Osteoblast (primary cell): ENCODE results near the gene SMIM36. TPM values are rescaled to one million over a fixed set of nuclear protein-coding genes. Genes with fewer than 3 reads are reported as not detected.
"Not testable (repeated sequence)": the region's sequence is repeated elsewhere in the genome, so short reads cannot be mapped to it uniquely, and the experiment has no call there.

Experiments
- DNase-seq: peaks from one replicate; pipeline ENCODE4 v3.0.0; 2011; ENCODE audit warnings: low spot score, mixed read lengths; ENCODE audit not compliant: insufficient read length; ENCODE audit errors: missing footprints
- H2AFZ ChIP-seq: 2 replicates; pipeline ENCODE4 v1.6.0; 2011; ENCODE audit warnings: mild to moderate bottlenecking, low read length
- H3K27ac ChIP-seq: 2 replicates; pipeline ENCODE4 v1.5.1; 2011; ENCODE audit warnings: mild to moderate bottlenecking, low read depth, low read length, moderate library complexity
- H3K27me3 ChIP-seq: 2 replicates; pipeline ENCODE4 v1.6.0; 2012; ENCODE audit warnings: mild to moderate bottlenecking, control low read depth, inconsistent platforms, low read length, moderate library complexity; ENCODE audit not compliant: insufficient read depth
- H3K36me3 ChIP-seq: 2 replicates; pipeline ENCODE4 v1.5.1; 2011; ENCODE audit warnings: mild to moderate bottlenecking, low read length, control low read depth, moderate library complexity; ENCODE audit not compliant: insufficient read depth
- H3K4me1 ChIP-seq: 2 replicates; pipeline ENCODE4 v1.5.1; 2011; ENCODE audit warnings: mild to moderate bottlenecking, low read length, control low read depth, moderate library complexity; ENCODE audit not compliant: insufficient read depth
- H3K4me2 ChIP-seq: 2 replicates; pipeline ENCODE4 v1.6.0; 2011; ENCODE audit warnings: mild to moderate bottlenecking, low read length; ENCODE audit not compliant: insufficient read depth
- H3K4me3 ChIP-seq: fragments of 200-600 bp; sonication (generic); 3 replicates; pipeline ENCODE4 v1.5.1; 2012; ENCODE audit warnings: mild to moderate bottlenecking, low read length, inconsistent platforms; ENCODE audit not compliant: insufficient read depth
- H3K79me2 ChIP-seq: 2 replicates; pipeline ENCODE4 v1.6.0; 2012; ENCODE audit warnings: mild to moderate bottlenecking, low read length, control low read depth, inconsistent platforms; ENCODE audit not compliant: insufficient read depth
- H3K9me3 ChIP-seq: 2 replicates; pipeline ENCODE4 v1.5.1; 2011; ENCODE audit warnings: low read depth, low read length, control low read depth
- H4K20me1 ChIP-seq: 2 replicates; pipeline ENCODE4 v1.6.0; 2012; ENCODE audit warnings: mild to moderate bottlenecking, low read length, control low read depth; ENCODE audit not compliant: insufficient read depth
- total RNA-seq: library from RNA; depleted of rRNA; stranded (reverse); fragments of >200 nt; gene quantifications from 2 replicates; pipeline ENCODE4 v1.2.3, GENCODE V29; 2012
- TF ChIP-seq, protein P1 (sequence below): IDR thresholded peaks from 2 replicates; pipeline ENCODE4 v1.5.1; 2011; ENCODE audit warnings: mild to moderate bottlenecking, low read depth, low read length, moderate library complexity; ENCODE audit errors: extremely low read depth

The SMIM36 gene
- total RNA-seq, 1 donor, result not detected

DNA sequence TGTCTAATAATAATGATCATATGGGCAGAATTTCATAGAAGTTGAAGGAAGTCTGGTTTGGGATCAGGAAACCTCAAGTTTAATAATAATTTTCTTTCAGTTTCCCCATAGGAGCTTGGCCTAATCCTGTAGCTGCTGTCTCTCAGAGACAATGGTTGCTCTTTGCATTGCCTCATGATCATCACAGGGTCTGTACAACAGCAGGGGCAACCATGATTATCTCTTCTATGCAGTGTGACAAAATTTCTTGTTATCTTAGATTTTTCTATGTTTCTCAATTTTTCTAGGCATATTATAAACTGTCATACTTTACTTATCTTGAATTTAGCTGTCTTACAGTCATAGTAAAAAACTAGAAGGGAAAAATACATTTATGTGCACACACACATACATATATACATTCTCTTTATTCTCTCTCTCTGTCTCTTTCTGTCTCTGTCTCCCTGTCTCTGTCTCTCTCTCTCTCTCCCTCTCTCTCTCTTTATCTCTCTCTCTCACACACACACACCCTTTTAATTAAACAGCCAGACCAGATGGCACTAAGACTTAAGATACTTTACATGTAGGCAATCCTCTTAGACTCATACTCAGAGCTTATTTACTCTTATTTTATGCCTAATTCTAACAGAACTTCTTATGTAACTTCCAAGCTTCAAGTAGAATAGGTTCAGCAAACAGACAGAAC is 30.5 kb downstream of the SMIM36 start:
- Histone ChIP-seq H2AFZ (no peak overlapping the region), H3K27ac (no peak overlapping the region), H3K4me2 (no peak overlapping the region), H3K36me3 (no peaks in the 10 kb centered on the region), H3K27me3 (no peaks in the 10 kb centered on the region), H3K9me3 (no peaks in the 10 kb centered on the region), H3K4me1 (no peaks in the 10 kb centered on the region), H3K79me2 (no peaks in the 10 kb centered on the region), H3K4me3 (no peak overlapping the region), H4K20me1 (no peaks in the 10 kb centered on the region)
- TF ChIP-seq, protein P1, sequence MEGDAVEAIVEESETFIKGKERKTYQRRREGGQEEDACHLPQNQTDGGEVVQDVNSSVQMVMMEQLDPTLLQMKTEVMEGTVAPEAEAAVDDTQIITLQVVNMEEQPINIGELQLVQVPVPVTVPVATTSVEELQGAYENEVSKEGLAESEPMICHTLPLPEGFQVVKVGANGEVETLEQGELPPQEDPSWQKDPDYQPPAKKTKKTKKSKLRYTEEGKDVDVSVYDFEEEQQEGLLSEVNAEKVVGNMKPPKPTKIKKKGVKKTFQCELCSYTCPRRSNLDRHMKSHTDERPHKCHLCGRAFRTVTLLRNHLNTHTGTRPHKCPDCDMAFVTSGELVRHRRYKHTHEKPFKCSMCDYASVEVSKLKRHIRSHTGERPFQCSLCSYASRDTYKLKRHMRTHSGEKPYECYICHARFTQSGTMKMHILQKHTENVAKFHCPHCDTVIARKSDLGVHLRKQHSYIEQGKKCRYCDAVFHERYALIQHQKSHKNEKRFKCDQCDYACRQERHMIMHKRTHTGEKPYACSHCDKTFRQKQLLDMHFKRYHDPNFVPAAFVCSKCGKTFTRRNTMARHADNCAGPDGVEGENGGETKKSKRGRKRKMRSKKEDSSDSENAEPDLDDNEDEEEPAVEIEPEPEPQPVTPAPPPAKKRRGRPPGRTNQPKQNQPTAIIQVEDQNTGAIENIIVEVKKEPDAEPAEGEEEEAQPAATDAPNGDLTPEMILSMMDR, result no peak
- no peak for DNase-seq

DNA sequence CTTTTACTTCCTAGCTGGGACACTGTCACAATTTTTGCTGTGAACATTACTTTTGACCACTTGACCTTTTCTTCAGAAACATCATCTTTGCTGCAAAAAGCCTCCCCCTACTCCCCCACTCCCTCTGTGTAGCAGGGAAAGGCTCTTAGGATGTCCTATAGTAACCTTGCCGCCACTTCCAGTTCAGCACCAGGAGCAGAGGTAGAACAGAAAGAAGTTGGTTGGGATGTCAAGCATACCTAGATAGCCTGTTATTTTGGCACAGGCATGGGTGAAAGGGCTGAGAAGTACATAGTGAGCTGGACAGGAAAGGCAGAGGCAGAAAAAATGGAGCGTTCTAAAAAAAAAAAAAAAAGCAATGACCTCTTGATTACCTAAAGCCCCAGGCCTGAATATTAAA is 31.3 kb downstream of the SMIM36 start:
- Histone ChIP-seq H3K36me3 (no peaks in the 10 kb centered on the region), H3K4me2 (no peak overlapping the region), H3K79me2 (no peaks in the 10 kb centered on the region), H3K27ac (no peak overlapping the region), H2AFZ (no peak overlapping the region), H3K4me3 (no peak overlapping the region), H4K20me1 (no peaks in the 10 kb centered on the region), H3K4me1 (no peaks in the 10 kb centered on the region), H3K27me3 (no peaks in the 10 kb centered on the region), H3K9me3 (no peaks in the 10 kb centered on the region)
- DNase-seq, result no peak
- TF ChIP-seq, protein P1, result no peak

DNA sequence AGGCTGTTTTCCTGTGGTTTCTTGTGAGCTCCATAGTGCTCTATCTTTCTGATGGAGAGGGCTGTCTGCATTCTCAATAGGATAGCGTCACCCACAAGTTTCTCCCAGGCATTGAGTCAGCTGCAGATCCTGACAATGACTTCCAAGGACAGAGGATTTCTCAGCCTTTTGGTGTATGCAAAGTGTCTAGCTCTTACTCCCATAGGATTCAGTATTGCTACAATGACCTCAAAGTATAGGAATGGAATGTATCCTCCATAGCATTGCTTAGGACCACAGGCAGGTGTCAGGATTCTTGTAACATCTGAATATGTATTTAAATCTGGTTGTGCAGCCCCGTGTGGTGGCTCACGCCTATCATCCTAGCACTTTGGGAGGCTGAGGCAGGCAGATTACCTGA is 32.3 kb downstream of the SMIM36 start:
- no peaks in the 10 kb centered on the region for H3K79me2 ChIP-seq
- H3K27ac ChIP-seq, result no peak overlapping the region
- no peaks in the 10 kb centered on the region for H3K4me1 ChIP-seq
- no peaks in the 10 kb centered on the region for H3K36me3 ChIP-seq
- no peak overlapping the region for H2AFZ ChIP-seq
- DNase-seq, result no peak
- TF ChIP-seq, protein P1, result no peak
- H4K20me1 ChIP-seq, result no peaks in the 10 kb centered on the region
- no peak overlapping the region for H3K4me3 ChIP-seq
- H3K4me2 ChIP-seq, result no peak overlapping the region
- H3K9me3 ChIP-seq, result no peaks in the 10 kb centered on the region
- H3K27me3 ChIP-seq, result no peaks in the 10 kb centered on the region

DNA sequence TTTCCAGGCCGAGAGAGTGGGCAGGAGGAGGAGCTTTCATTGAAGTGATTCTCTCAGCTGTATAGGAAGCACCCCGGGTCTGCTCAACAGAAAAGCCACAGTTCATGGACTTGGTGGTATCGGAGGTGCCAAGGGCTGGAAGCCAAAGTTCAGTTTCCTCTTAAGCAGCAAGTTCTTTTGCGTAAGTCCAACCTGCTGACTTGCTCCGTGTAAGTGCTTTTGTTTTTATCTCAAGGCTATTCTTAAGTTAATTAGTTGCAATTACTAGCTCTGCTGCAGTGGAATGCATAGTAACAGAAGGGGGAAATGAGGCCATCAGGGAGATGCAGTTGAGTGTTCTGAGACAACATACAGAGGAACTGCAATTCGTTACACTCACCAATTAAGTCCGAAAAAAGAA is 44.6 kb downstream of the SMIM36 start:
- H3K4me3 ChIP-seq, result no peak overlapping the region
- DNase-seq, result no peak
- TF ChIP-seq, protein P1, result no peak

DNA sequence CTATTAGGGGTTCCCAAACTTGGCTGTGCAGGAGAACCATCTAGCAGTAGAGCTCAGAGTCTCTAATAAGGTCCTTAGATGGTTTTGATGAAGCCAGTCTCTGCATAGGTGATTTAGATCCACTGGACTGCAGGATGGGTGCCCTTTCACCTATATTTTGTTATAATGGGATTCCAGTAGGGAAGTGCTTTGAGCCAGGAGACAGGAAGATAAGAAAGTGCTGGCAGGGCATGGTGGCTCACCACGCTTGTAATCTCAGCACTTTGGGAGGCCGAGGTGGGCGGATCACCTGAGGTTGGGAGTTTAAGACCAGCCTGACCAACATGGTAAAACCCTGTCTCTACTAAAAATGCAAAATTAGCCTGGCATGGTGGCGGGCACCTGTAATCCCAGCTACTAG is 45.5 kb downstream of the SMIM36 start:
- not testable (repeated sequence) for H3K4me2 ChIP-seq, H3K27me3 ChIP-seq, H3K27ac ChIP-seq, H3K4me1 ChIP-seq, H3K4me3 ChIP-seq, H3K9me3 ChIP-seq, H2AFZ ChIP-seq, H4K20me1 ChIP-seq, H3K79me2 ChIP-seq, H3K36me3 ChIP-seq, DNase-seq

More for the DNA sequence above, 44.6 kb downstream of the SMIM36 start:
- Histone ChIP-seq H3K9me3 (no peaks in the 10 kb centered on the region), H3K27me3 (no peaks in the 10 kb centered on the region), H3K79me2 (no peaks in the 10 kb centered on the region), H4K20me1 (no peaks in the 10 kb centered on the region), H3K4me1 (no peaks in the 10 kb centered on the region), H2AFZ (peak overlapping the region; percentile 47), H3K27ac (no peak overlapping the region), H3K36me3 (no peaks in the 10 kb centered on the region), H3K4me2 (peak overlapping the region; percentile 24)
